Muscle of back (tissue), 11 donors: Measurements from ENCODE around the gene TRANK1. TPM values are rescaled to one million over a fixed set of nuclear protein-coding genes. Genes with fewer than 3 reads are reported as not detected.

Experiments
- DNase-seq, 3 donors: peaks; one replicate each; pipeline versions ENCODE4 v3.0.0 to v3.0.0-alpha.2; 2013
- polyA plus RNA-seq, 10 donors: library from polyadenylated mRNA; unstranded; fragments of 120-200 nt; gene quantifications; one replicate each; pipeline ENCODE4 v1.2.1, GENCODE V29; 2013; ENCODE audit not compliant: insufficient read length in 10 of 10

TRANK1 gene
- polyA plus RNA-seq, 10 donors, result 4.3 to 7.8 (median 5.1) TPM

GRCh38 chr3:36850743-36851142, 94.1 kb downstream of the TRANK1 start:
- DNase-seq, result no peak

GRCh38 chr3:36846406-36846805, 98.4 kb downstream of the TRANK1 start:
- DNase-seq, result no peak

GRCh38 chr3:36843065-36844051, 101.5 kb downstream of the TRANK1 start:
- DNase-seq, result no peak

GRCh38 chr3:36842275-36842674, 102.6 kb downstream of the TRANK1 start:
- DNase-seq, result no peak

DNA sequence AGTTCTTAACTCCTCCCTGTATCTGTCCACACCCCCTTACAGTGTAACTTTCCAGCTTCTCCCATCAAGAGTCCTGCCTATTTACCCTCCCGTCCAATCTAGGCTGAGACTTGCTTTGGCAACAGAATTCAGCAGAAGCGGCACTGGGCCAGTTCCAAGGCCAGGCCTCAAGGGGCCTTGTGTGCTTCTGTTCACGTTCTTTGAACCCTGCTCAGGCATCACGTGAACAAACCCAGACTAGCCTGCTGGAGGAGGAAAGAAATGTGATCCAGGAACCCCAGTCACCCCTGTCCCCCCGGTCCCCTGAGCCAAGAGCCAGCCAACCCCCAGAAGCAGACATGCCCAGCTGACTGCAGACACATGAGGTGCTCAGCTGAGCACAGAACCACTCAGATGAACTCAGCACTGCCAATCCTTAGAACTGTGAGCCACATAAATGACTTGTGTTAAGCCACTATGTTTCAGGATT, 104.4 kb downstream of the TRANK1 start:
- DNase-seq, result peak in 2 of 3 donors; percentile 15 to 30

GRCh38 chr3:36837089-36837488, 107.8 kb downstream of the TRANK1 start:
- DNase-seq, result no peak

GRCh38 chr3:36833160-36833814, 111.6 kb downstream of the TRANK1 start:
- no peak for DNase-seq

GRCh38 chr3:36832406-36832805, 112.4 kb downstream of the TRANK1 start:
- no peak for DNase-seq

DNA sequence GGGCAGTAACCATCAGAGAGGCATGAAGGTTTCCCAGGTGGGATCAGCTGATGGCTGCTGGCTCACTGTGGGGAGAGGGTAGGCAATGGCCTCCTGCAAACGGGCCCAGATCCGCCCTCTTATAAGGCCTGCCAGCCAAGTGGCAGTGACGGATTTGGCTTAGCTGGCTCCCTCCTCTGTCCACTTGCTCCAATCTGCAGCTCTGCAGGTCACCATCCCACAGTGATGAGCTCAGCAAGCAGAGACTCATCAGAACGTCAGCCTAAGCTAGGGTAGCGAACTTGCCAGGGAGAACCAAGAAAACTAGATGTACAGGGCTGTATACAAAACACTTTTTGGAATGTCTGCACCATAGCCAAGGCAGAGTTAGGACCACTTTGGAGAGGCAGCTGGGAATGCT, 117.7 kb downstream of the TRANK1 start:
- DNase-seq, result no peak

DNA sequence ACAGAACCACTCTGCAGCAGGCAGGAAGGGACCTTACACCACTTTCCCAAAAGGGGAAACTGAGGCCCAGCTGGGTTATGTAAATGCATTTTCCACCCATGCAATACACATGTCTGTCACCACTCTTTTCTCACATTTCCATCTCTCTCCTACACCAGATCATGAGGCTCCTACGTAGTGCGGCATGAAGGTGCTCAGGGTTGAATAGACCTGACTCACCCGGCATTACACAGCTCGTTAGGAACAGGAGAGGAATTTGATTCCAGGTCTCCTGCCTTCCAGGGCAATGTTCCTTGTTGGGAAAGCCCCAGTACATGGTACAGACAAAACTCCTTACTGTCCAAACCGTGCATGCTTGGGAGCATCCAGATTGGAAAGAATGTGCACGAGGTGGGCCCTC, 118.6 kb downstream of the TRANK1 start:
- DNase-seq, result no peak

DNA sequence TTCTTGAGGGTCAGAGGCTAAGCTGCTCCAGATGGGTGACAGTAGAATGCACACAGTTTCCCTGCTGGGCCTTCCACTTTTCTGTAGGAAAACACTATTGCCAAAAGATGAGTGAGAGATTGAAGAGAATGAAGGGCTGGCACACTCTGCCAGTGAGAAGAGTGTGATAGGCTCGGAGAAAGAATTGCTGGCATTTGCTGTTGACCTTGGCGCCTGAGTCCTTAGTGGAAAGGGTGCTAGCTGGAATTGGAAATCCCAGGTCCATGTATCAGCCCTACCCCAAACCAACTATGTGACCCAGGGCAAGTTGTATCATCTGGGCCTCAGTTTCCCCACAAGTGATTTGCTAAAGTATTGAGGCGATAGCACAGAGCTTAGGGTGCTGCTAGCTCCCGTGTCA, 120.4 kb downstream of the TRANK1 start:
- no peak for DNase-seq

DNA sequence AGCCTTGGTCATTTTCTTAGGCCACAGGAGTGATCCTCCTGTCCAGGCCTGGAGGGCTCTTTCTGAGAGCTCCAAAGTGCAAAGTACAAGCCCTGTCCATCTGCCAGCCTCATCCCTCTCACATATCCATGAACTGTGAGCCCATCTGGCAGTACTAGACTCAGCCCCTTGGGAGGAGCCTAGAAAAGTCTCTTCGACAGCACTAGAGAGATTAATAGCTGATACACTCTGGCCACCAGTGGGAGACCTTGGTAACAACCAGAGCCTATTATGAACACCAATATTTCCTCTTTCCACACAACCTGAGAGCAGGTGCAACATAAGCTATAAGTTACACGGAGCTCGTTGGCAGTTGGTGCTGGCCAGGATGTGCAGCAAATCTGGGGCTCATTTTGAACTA, 121.0 kb downstream of the TRANK1 start:
- no peak for DNase-seq

DNA sequence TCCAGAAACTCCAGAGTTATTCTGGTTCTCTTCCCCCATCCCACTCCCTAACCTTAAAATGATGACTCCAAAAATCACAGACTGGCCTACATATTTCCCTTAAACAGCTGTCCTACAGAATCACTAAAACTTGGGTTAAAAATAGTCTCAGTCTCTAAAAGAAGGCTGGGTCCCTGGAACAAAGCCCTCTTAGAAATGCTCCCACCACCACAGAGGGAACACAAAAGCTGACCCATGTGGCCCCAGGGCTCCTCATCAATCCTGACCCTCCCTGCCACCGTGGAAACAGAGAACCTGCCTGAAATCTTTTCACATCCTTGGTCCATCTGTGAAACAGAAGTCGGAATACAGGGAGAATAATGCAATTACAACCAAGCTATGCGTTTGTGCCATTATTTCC, 124.8 kb downstream of the TRANK1 start:
- no peak for DNase-seq

GRCh38 chr3:36817806-36818533, 126.9 kb downstream of the TRANK1 start:
- no peak for DNase-seq

DNA sequence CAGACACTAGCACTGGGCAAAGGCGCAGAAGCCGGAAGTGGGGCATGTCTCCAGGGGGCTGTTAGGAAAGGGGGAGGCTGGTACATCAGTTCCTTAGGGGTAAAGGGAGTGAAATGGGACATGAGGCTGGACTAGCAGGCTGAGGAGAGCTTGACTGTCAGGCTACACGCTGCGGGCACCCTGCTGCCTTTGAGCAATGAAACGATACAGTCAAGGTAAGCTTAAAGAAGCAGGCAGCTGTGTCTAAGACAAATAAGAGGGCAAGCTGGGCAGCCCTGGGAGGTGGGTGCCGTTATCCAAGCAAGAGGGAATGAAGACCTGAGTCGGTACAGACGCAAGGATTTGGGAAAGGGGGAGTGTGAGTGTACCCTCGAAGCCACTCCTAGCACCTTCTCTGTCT, 129.5 kb downstream of the TRANK1 start:
- no peak for DNase-seq

GRCh38 chr3:36814776-36815175, 130.1 kb downstream of the TRANK1 start:
- no peak for DNase-seq

- no peak for DNase-seq
Measured at GRCh38 chr3:36814066-36814717, 130.7 kb downstream of the TRANK1 start.

GRCh38 chr3:36813305-36813704, 131.5 kb downstream of the TRANK1 start:
- no peak for DNase-seq

GRCh38 chr3:36812240-36812639, 132.6 kb downstream of the TRANK1 start:
- no peak for DNase-seq

DNA sequence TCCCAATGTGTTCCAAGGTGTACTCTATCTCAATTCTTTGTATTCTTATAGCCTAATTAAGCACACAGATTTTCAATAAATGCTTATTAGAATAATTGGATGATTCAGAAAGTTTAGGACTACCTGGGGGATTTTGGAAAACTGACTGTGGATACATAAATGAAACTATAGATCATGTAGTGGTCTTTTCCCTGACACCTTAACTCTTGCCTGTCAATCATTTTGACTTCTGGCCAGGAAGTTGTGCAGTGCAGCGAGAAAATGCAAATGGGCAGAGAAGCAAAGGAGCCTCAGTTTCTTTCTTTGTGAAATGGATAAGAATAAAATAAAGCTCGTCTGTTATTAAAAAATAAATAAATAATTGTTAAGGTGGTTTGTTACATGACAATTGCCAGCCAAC, 133.1 kb downstream of the TRANK1 start:
- DNase-seq, result no peak

DNA sequence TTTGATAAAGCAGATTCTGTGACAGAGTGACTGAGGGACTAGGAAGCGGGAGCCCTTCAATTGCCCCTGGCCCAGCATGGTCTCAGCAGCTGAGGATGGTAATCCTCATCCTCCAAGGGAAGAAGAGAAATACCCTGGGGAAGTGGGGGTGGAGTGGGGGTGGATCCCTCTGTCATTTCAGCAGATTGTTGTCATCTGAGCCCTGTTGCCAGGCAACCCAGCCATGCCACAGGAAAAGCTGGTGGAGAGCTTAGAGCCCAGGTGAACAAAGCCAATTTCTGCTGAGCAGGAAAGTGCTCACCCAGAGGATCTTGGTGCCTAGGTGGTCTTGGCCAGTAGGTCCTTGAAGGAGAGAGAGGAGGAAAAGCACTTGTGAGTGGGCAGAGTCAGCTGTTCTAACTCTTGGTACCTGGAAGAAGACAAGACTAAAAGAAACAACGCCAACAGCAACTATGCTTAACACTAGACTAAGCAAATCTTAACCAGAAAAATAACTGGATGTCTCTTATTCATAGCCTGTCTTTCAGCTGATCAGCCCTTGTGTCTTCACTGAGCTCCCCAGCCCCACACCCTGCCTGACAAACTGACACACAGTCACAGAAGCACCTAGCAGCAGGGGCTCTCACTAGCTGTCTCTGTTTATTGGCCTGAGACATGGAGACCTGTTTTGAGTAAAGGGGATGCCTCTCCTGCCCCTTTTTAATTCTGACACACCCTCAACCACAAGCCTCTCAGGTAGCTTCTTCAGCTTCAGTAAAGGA, 140.4 kb downstream of the TRANK1 start:
- DNase-seq, result no peak
